H9 (cell line): ENCODE data around the gene TRIM69. TPM values are rescaled to one million over a fixed set of nuclear protein-coding genes. Genes with fewer than 3 reads are reported as not detected.

ENCODE experiments used
- DNase-seq: peaks from one replicate; pipeline ENCODE4 v3.0.0-alpha.2; 2017
- H2AFZ ChIP-seq: one replicate; pipeline ENCODE4 v1.6.1; 2013; ENCODE audit warnings: mild to moderate bottlenecking, low read length, control low read depth, moderate library complexity
- H2AK5ac ChIP-seq: 2 replicates; pipeline ENCODE4 v1.6.1; 2013; ENCODE audit warnings: low read length, control low read depth, mixed read lengths; ENCODE audit not compliant: insufficient read length
- H2BK120ac ChIP-seq: one replicate; pipeline ENCODE4 v1.6.1; 2013; ENCODE audit warnings: low read depth, mild to moderate bottlenecking, low read length, control low read depth, inconsistent platforms; ENCODE audit not compliant: poor library complexity, severe bottlenecking
- H2BK12ac ChIP-seq: 2 replicates; pipeline ENCODE4 v1.6.1; 2013; ENCODE audit warnings: low read length, control low read depth, mixed read lengths, low read depth; ENCODE audit not compliant: insufficient read length
- H2BK15ac ChIP-seq: 2 replicates; pipeline ENCODE4 v1.6.1; 2013; ENCODE audit warnings: low read depth, low read length, control low read depth
- H2BK20ac ChIP-seq: one replicate; pipeline ENCODE4 v1.6.1; 2013; ENCODE audit warnings: low read depth, mild to moderate bottlenecking, low read length, control low read depth, inconsistent platforms; ENCODE audit not compliant: poor library complexity, severe bottlenecking
- H2BK5ac ChIP-seq: 2 replicates; pipeline ENCODE4 v1.6.1; 2013; ENCODE audit warnings: low read length, control low read depth, mixed read lengths; ENCODE audit not compliant: insufficient read length
- H3K14ac ChIP-seq: 2 replicates; pipeline ENCODE4 v1.6.1; 2013; ENCODE audit warnings: low read length, control low read depth; ENCODE audit not compliant: insufficient read depth
- H3K18ac ChIP-seq: 2 replicates; pipeline ENCODE4 v1.6.1; 2013; ENCODE audit warnings: low read depth, mild to moderate bottlenecking, mixed read lengths, low read length, control low read depth; ENCODE audit not compliant: insufficient read length
- H3K23ac ChIP-seq: 2 replicates; pipeline ENCODE4 v1.6.1; 2013; ENCODE audit warnings: low read length, control low read depth, mixed read lengths, low read depth; ENCODE audit not compliant: insufficient read length
- H3K23me2 ChIP-seq: 2 replicates; pipeline ENCODE4 v1.6.1; 2013; ENCODE audit warnings: low read depth, mild to moderate bottlenecking, mixed read lengths, low read length, control low read depth; ENCODE audit not compliant: insufficient read length, poor library complexity, severe bottlenecking
- H3K27ac ChIP-seq: 2 replicates; pipeline ENCODE4 v1.5.1; 2013; ENCODE audit warnings: low read length, control low read depth, mixed read lengths, low read depth; ENCODE audit not compliant: insufficient read length
- H3K27me3 ChIP-seq: 2 replicates; pipeline ENCODE4 v1.6.1; 2013; ENCODE audit warnings: low read length, control low read depth, inconsistent platforms; ENCODE audit not compliant: insufficient read depth
- H3K4ac ChIP-seq: 2 replicates; pipeline ENCODE4 v1.6.1; 2013; ENCODE audit warnings: low read depth, mild to moderate bottlenecking, control low read depth, inconsistent platforms, low read length, moderate library complexity
- H3K4me1 ChIP-seq: 2 replicates; pipeline ENCODE4 v1.6.1; 2013; ENCODE audit warnings: low read length, control low read depth, inconsistent platforms; ENCODE audit not compliant: insufficient read depth
- H3K4me2 ChIP-seq: 2 replicates; pipeline ENCODE4 v1.6.1; 2013; ENCODE audit warnings: low read length, control low read depth, mixed read lengths; ENCODE audit not compliant: insufficient read length, insufficient read depth
- H3K56ac ChIP-seq: 2 replicates; pipeline ENCODE4 v1.6.1; 2013; ENCODE audit warnings: low read depth, mild to moderate bottlenecking, mixed read lengths, low read length, control low read depth; ENCODE audit not compliant: insufficient read length
- H3K79me1 ChIP-seq: 2 replicates; pipeline ENCODE4 v1.6.1; 2013; ENCODE audit warnings: low read depth, mild to moderate bottlenecking, moderate library complexity, low read length, control low read depth, inconsistent platforms; ENCODE audit not compliant: insufficient read depth, poor library complexity, severe bottlenecking
- H3K79me2 ChIP-seq: 2 replicates; pipeline ENCODE4 v1.6.1; 2013; ENCODE audit warnings: low read length, control low read depth, inconsistent platforms; ENCODE audit not compliant: insufficient read depth
- H3K9ac ChIP-seq: 2 replicates; pipeline ENCODE4 v1.6.1; 2013; ENCODE audit warnings: low read length, control low read depth, mixed read lengths; ENCODE audit not compliant: insufficient read length; ENCODE audit errors: extremely low read depth
- H3K9me3 ChIP-seq: one replicate; pipeline ENCODE4 v1.6.1; 2013; ENCODE audit warnings: low read depth, low read length, inconsistent platforms; ENCODE audit not compliant: control insufficient read depth
- H3T11ph ChIP-seq: one replicate; pipeline ENCODE4 v1.6.1; 2013; ENCODE audit warnings: mild to moderate bottlenecking, low read length, control low read depth, inconsistent platforms
- H4K20me1 ChIP-seq: one replicate; pipeline ENCODE4 v1.6.1; 2013; ENCODE audit not compliant: control insufficient read depth, insufficient read length, insufficient read depth
- H4K5ac ChIP-seq: 2 replicates; pipeline ENCODE4 v1.6.1; 2013; ENCODE audit warnings: low read depth, mild to moderate bottlenecking, mixed read lengths, low read length, control low read depth; ENCODE audit not compliant: insufficient read length
- H4K8ac ChIP-seq: replicated peaks from 2 replicates; pipeline ENCODE4 v1.6.1; 2013; ENCODE audit warnings: low read length, control low read depth, mixed read lengths, low read depth; ENCODE audit not compliant: insufficient read length
- H4K91ac ChIP-seq: 2 replicates; pipeline ENCODE4 v1.6.1; 2013; ENCODE audit warnings: low read depth, mild to moderate bottlenecking, moderate library complexity, mixed read lengths, low read length, control low read depth; ENCODE audit not compliant: insufficient read length
- H3K27ac Mint-ChIP-seq, 3 experiments: 2 replicates in 2 of 3; 3 replicates in 1 of 3; pipeline ENCODE4 v1.8.0; 2020 to 2021; ENCODE audit warnings: mixed read lengths in 3 of 3, mild to moderate bottlenecking in 1 of 3, moderate library complexity in 1 of 3
- H3K27me3 Mint-ChIP-seq: 2 replicates; pipeline ENCODE4 v1.8.0; 2021; ENCODE audit warnings: low read depth, mild to moderate bottlenecking, moderate library complexity, mixed read lengths
- H3K36me3 Mint-ChIP-seq, 3 experiments: 2 replicates in 2 of 3; 3 replicates in 1 of 3; pipeline ENCODE4 v1.8.0; 2020 to 2021; ENCODE audit warnings: low read depth in 3 of 3, mixed read lengths in 3 of 3; ENCODE audit not compliant: insufficient read depth in 1 of 3
- H3K4me1 Mint-ChIP-seq, 2 experiments: 2 replicates each; pipeline ENCODE4 v1.8.0; 2020; ENCODE audit warnings: mixed read lengths in 2 of 2
- H3K4me3 Mint-ChIP-seq, 2 experiments: 2 replicates in 1 of 2; 3 replicates in 1 of 2; pipeline ENCODE4 v1.8.0; 2020 to 2021; ENCODE audit warnings: mild to moderate bottlenecking in 2 of 2, mixed read lengths in 2 of 2, moderate library complexity in 1 of 2
- H3K9me3 Mint-ChIP-seq, 2 experiments: 2 replicates in 1 of 2; 3 replicates in 1 of 2; pipeline ENCODE4 v1.8.0; 2020; ENCODE audit warnings: mild to moderate bottlenecking in 2 of 2, mixed read lengths in 2 of 2, moderate library complexity in 1 of 2
- CTCF ChIP-seq: fragments of 200-600 bp; sonication (generic); conservative IDR thresholded peaks from 3 replicates; pipeline ENCODE4 v1.8.0; 2021; ENCODE audit warnings: antibody characterized with exemption, mild to moderate bottlenecking
- WGBS: extraction: QIAGEN DNeasy Blood & Tissue Kit; methylation state at CpG from one replicate; pipeline ENCODE4 v1.1.7; 2013; ENCODE audit warnings: missing lambda C conversion rate, low lambda C conversion rate, mixed read lengths; ENCODE audit not compliant: insufficient read length; ENCODE audit errors: extremely low coverage; 5-methylcytosine and 5-hydroxymethylcytosine counted together
- total RNA-seq: library from RNA; stranded (reverse); gene quantifications from 2 replicates; pipeline ENCODE4 v1.2.1, GENCODE V29; 2021

The TRIM69 gene
- total RNA-seq, 1 experiment from 2014 or later: 4.3 TPM

GRCh38 chr15:44715142-44715796 is 21.1 kb upstream of the TRIM69 start:
- Histone ChIP-seq H3T11ph (no peak overlapping the region), H2BK15ac (no peak overlapping the region), H3K9ac (no peak overlapping the region), H3K56ac (no peak overlapping the region), H2BK120ac (no peak overlapping the region), H4K91ac (no peak overlapping the region), H3K23ac (no peak overlapping the region), H3K79me1 (no peaks in the 10 kb centered on the region), H4K20me1 (no peaks in the 10 kb centered on the region), H3K27ac (no peak overlapping the region), H3K4me1 (no peaks in the 10 kb centered on the region), H3K4me2 (no peak overlapping the region), H3K18ac (no peak overlapping the region), H2AFZ (no peak overlapping the region), H3K79me2 (no peaks in the 10 kb centered on the region; the same call in 1 of the 2 replicates), H4K5ac (no peak overlapping the region), H3K9me3 (no peaks in the 10 kb centered on the region), H4K8ac (no peak overlapping the region), H3K23me2 (peaks cover 13% of the 10 kb centered on the region), H2BK20ac (no peak overlapping the region), H3K14ac (no peak overlapping the region), H2BK12ac (no peak overlapping the region), H2BK5ac (no peak overlapping the region), H3K27me3 (no peaks in the 10 kb centered on the region; the same call in 1 of the 2 replicates), H2AK5ac (no peak overlapping the region), H3K4ac (no peak overlapping the region)
- peaks cover 15% of the 10 kb centered on the region for H3K27me3 Mint-ChIP-seq
- peaks cover 10 to 13% of the 10 kb centered on the region in 2 experiments for H3K4me1 Mint-ChIP-seq
- H3K9me3 Mint-ChIP-seq: no peaks in the 10 kb centered on the region
- no peak overlapping the region for H3K27ac Mint-ChIP-seq
- WGBS: no CpG with 5 or more reads among the region's 6 CpGs
- no peak overlapping the region for H3K4me3 Mint-ChIP-seq
- TF ChIP-seq CTCF: no peak
- no peak for DNase-seq
- peaks cover 2 to 15% (median 14%) of the 10 kb centered on the region in 3 experiments; a peak in 5 of 7 replicates for H3K36me3 Mint-ChIP-seq
